CD1c-positive myeloid dendritic cell (primary cell): ENCODE data around the gene HECA.

Experiments
- DNase-seq: peaks from one replicate; pipeline ENCODE4 v3.0.0-alpha.2; 2016; ENCODE audit errors: extremely low spot score

HECA gene

DNA sequence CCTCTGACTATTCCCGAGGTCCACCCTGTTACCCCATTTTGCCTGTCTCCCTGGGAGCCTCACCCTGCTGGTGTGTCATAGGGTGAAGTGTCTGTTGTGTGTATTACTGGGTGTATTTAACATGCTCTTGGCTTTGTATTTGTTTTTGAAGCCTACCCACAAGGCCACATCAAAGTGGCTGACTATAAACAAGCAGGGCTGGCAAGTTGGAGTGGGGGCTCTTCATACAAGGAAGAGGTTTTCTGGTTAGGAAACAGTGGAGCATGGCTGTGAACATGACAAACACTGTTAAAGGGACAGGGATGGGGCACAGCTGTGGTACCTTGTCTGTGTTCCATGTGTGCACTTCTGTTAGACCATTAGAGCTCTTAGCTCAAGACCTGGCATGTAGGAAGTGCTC, 26.3 kb downstream of the HECA start:
- DNase-seq, result no peak

DNA sequence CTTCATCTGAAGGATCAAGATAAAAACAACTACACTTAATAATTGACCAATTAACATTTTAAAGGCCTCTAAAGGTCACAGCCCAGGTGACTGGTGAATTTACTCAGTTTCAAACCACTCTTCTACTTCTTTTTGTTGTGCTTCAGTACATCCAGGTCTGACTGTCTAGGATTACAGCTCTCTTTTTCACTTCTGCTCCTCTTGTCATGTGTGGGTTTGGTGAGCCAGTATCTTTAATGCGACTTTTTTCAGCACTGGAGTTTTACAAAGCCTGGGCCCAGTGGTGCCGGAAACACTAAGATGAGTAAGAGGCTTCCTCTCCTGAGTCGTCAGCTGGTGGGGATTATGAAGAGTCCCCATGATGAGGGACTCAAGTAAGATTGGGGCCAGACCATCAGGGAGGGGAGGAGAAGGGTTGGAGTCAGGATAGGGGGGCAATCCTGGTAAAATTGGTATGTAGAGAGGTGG, 27.0 kb downstream of the HECA start:
- peak; percentile 65 for DNase-seq

DNA sequence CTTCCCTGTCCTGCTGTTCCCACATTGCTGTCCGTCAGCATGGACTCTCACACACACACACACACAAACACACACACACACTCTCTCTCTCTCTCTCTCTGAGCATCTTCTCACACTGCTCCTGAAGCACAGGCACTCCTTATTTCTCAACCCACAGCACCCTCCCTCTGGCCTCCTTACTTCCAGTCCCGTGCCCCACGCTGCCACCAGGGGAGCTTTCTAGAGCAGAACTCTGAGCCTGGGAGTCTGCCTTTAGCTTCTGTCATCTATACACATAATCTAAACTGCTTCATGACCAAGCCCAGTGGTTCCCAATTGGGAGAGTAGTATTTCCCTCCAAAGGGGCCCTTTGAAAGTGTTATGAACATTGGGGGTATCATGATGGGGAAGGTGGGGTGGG, 29.1 kb downstream of the HECA start:
- DNase-seq, result no peak

DNA sequence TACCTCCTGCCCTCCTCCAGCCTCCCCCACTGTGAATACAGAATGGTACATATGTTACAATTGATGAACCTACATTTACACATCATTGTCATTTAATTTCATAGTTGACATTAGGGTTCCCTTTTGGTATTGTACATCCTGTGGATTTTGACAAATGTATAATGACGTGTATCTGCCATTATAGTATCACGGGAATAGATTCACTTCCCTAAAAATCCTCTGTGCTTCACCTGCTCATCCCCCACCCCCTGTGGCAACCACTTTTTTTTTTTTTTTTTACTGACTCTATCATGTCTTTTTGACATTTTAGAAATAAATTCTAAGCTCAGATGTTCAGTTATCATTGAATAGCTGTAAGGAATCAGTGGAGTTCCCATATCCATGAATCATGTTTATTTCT, 30.4 kb downstream of the HECA start:
- no peak for DNase-seq

DNA sequence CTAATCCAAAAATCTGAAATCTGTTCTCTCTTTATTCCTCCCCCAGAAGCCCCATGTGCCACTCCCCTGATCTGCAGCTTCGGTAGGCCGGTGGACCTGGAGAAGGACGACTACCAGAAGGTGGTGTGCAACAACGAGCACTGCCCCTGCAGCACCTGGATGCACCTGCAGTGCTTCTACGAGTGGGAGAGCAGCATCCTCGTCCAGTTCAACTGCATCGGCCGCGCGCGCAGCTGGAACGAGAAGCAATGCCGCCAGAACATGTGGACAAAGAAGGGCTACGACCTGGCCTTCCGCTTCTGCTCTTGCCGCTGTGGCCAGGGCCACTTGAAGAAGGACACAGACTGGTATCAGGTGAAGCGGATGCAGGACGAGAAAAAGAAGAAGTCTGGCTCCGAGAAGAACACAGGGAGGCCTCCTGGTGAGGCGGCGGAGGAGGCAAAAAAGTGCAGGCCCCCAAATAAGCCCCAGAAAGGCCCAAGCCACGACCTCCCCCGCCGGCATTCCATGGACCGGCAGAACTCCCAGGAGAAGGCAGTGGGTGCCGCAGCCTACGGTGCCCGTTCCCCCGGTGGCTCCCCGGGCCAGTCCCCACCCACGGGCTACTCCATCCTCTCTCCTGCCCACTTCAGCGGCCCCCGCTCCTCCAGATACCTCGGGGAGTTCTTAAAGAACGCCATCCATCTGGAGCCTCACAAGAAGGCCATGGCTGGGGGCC, 31.5 kb downstream of the HECA start:
- DNase-seq, result no peak

DNA sequence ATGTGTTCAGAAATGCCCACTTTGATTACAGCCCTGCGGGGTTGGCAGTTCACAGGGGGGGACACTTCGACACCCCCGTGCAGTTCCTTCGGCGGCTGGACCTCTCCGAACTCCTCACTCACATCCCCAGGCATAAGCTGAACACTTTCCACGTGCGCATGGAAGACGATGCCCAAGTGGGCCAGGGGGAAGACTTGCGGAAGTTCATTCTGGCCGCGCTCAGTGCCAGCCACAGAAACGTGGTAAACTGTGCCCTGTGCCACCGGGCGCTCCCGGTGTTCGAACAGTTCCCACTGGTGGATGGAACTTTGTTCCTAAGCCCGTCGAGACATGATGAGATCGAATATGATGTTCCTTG, 32.1 kb downstream of the HECA start:
- DNase-seq, result no peak

DNA sequence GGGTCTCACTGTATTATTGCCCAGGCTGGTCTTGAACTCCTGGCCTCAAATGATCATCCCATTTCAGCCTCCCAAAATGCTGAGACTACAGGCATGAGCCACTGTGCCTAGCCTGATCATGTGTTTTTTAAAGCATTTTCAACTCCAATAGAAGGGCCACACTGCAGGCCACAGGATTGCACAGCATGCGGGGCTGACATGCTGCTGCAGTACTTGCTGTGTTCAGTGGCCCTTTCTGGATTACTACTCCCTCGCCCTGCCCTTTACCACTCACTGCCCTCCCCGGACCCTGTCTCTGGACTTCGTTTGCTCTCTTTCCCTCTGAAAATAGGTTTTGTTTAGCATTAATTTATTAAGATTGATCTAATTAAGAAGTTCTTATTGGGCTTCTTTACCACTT, 37.3 kb downstream of the HECA start:
- no peak for DNase-seq

DNA sequence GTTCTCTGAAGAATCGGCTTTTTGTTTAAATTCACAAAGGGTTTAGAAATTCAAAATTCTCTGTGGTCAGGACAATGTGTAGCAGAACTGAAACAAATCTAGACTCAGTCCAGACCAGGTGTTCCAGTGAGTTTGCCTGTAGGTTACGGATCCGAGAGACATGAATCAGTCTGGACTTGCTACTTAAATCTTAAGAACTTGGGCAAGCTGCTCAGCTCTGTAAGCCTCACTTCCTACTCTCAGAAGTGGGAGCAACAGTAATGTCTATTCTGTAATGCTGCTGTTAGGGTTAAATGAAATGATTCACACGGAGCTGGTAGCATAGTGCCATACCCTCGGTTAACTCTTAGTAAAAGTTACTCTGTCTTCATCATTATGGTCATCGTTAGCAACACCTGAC, 37.7 kb downstream of the HECA start:
- no peak for DNase-seq

DNA sequence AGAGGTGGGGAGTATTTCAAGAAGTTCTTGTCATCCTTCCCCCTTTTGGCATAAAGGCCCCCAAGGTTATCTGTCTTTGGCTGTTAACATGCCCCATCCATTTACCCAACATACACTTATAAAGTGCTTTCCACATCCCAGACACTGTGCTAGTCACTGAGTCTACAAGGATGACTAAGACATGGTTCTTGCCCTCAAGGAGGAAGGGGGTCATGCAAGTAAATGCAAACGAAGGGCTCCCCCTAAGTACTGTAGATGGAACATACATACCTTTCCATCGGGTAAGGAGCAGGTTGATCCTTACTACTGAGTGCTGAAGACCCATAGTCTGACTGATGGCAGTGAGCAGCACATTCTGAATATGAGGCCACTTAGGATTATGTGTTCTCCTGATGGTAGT, 38.3 kb downstream of the HECA start:
- DNase-seq, result no peak

DNA sequence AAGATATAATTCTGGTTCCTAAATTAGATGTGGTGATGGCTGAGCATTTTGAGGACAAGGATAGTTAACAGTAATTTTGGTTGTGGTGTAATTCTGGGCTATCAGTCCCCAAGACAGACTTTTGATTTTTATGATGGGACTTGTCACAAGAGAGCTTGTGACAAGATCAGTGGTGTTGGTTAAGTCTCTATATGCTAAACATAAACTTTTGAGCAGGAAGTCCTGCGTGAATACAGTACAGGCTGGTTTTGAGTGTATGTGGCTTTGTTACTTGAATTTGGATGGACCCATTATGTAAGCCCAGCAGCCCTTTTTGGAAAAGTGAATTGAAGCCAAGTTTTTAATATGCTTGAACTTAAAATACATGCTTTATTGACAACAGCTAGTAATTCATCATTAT, 38.9 kb downstream of the HECA start:
- DNase-seq, result no peak

DNA sequence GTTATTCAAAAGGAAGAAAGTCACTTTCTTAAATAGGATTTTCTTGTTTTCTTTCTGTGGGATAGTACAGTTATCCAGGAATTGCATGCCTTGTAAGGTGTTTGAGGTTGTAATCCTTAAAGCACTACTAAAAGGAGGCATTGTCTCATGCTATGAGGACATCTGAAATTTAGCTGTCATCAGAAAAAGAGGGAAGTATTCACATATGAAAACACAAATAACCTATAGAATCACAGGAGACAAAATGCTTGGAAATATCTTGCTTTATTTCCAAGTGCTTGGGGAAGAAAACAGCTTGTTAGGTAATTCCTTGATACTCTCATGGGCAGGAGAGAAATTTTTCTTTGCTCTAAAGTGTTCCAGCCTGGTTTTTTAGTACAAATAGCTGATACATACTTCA, 40.1 kb downstream of the HECA start:
- peak; percentile 61 for DNase-seq

DNA sequence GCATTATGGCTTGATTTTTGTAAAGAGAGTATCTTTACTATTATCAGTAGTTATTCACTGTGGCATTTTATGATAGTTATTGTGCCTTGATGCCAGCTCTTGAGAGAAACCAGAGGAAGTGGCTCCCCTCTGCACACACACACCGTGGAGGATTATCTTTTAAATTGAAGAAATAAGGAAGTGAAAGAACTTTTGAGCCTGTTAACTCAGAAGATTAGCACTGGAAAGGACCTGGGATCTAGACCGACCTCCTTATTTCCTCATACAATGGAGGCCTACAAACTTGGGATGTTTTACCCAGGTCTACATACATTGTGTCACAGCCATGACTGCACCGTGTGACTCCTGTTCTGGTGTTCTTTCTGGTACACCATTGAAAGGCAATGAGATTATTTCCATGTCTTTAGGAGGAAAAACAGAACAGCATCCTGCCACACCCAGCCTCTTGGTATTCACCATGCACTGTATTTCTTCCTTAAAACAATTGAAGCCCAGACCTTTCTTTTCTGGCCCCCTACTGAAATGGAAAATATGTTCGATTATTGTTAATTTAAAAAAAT, 40.6 kb downstream of the HECA start:
- DNase-seq, result peak; percentile 70

DNA sequence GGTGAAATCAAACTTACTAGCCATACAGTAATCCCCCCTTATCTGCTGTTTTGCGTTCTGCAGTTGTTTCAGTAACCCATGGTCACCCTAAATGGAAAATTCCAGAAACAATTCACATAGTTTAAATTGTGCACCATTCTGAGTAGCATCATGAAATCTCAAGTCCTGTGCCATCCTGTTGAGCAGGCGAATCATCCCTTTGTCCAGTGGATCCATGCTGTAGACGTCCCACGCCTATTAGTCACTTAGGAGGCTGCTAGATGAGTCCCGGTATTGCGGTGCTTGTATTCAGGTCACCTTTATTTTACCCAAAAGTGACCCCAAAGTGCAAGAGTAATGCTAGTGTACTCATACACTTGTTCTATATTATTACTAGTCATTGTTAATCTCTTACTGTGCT, 46.4 kb downstream of the HECA start:
- DNase-seq, result no peak

DNA sequence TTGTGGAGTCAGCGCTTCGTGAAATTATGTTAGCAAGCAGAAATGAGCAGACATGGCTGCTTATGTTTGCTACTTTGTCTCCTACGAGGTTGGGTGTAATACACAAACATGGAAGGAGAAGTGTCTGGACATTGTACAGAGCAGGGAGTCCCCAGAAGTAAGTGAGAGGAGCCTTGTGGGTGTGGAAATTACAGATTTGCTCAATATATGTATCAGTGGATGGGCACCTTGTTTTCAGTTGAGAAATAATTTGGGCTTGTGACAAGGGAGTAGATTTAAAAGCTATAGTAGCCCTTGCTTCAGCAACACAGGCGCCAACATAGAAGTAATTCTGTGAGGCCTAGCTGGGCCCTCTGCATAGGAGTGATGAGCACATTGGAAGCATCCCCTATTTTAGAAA, 49.2 kb downstream of the HECA start:
- DNase-seq, result no peak

DNA sequence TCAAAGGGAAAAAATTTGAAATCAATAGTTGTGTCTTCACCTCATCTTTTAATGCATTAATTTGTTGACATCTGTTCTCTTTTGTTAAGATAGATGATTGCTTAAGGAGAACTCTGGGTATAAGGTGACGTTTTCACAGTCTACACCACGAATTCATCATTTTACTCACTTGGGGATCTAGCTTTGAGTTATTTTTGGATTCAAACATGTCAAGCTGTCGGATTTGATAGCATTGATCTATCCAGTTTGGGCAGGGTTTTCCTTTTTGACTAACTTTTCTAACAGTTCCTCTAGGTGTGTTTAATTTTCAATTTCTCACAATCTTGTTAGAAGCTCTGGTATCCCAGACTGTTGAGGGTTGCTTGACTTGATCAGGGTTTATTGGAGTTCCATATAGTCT, 49.6 kb downstream of the HECA start:
- DNase-seq, result no peak

DNA sequence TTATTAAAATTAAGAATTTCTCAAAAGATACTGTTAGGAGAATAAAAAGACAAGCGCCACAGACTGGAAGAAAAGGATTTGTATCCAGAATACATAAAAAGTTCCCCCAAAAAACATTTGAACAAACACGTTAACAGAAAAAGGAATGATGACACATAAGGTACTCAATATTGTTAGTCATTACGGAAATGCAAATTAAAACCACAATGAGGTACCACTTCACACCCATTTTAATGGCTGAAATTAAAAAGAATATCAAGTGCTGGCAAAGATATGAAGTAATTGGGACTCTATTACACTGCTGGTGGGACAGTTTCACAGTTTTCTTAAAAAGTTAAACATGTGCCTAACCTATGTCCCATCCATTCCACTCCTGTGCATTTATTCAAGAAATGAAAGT, 51.4 kb downstream of the HECA start:
- no peak for DNase-seq

DNA sequence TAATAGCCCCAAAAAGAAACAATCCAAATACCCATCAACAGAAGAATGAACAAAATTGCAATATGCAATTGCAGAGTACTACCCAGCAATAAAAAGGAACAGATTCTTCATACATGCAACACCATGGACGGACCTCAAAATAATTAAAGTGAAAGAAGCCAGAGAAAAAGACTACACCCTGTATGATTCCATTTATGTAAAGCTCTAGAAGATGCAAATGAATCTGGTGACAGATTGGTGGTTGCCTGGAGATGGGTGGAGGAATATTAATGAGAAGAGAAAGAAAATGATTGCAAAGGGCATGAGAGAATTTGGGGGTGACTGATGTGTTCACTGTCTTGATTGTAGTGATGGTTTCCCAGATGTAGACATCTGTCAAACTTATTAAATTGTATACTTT, 51.8 kb downstream of the HECA start:
- no peak for DNase-seq

DNA sequence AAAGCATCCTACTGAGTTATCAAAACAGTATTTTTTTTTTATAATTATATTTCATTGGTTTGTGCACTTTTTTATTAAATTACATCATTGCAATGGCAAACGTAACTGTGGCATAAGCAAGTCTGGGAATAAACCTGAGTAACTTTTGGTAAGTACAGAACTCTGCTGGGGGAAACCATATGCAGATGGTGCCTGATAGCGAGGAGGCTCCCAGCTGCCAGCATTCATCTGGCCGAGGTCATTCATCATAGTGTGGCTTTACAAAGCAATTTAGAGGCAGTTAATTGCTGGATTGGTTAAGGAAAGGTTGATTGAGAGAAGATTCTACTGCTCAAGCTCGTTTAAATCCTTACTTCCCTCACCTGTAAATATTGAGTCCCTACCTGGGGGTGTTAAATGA, 52.6 kb downstream of the HECA start:
- no peak for DNase-seq

DNA sequence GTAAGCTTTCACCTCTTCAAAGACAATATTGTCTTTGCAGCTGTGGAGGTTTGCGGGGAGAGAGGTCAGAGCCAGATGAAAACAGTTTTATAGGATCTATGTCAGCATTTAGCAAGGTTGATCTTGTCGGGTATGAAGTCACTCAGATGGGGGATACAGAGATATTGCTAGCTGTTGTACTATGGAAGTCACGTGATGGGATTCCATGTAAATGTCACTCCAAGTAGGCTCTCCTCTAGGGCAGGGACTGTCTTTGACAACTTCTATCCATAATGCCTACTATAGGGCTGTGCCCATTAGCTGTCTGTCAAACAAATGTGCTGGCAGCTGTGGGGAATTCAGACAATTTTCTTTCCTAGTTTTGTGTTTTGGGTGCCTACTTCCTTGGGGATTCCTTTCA, 54.8 kb downstream of the HECA start:
- no peak for DNase-seq

DNA sequence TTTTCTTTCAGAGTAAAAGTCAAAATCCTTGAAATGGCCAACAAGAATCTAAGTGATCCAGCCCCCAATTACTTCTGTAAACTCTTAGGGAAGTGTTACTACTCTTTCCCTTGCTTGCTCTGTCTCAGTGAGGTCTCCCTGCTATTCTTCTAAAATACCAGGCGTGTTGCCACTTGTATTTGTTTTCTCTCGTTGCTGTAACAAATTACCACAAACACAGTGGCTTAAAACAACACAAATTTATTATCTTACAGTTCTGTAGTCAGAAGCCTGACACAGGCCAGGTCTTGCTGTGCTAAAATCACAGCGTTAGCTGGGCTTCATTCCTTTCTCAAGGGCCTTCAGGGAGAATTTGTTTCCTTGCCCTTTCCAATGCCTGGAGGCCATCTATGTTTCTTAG, 59.9 kb downstream of the HECA start:
- no peak for DNase-seq

DNA sequence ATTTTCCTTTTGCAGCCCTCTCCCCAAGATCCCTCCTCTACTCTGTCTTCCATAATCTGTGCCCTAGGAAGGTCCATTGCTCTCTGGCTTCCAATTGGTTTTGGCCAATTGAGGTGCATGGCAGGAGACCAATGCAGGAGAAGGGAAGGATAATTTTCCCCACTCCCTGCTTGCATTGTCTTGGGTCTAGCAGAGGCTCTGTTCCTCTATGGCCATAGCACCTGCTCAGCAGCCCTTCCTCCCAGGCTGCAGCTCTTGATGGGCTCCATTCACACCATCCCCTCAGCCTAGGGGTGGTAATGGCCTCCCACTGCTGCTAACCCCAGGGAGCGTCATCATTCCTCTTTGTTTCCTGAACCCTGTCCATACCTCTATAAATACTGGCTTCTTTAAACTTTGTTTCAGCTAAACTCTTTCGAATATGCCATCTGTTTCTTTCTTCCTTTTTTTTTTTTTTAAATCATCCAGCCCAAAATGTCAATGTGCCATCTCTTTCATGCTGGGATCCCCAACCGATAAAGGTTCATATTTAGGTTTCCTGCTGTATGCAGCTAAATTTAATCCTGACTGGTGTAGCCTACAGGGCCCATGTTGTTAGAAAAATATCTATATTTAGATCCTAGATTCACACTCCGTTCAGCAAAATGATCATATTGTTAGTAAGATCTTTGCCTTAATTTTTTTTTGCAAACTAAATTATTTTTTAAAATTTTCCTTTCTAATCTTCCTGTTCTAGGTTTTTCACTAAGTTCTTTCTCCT, 63.8 kb downstream of the HECA start:
- no peak for DNase-seq

DNA sequence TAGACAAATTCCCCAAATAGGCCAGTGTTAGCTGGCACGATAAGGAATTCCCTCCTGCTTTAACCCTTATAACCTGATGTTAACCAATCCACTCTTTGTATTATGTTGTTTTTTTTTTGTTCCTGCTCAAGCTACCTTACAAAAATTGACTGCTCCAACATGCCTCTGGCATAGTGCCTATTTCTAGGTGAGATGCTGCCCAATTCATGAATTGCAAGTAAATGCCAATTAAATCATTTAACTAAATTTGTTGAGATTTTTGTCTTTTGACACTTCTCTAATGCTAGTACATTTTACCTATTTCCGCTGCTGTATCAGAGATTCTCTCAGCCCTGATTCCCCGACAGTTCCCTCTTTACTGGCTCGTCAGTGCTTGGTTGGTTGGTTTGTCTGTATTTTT, 66.5 kb downstream of the HECA start:
- DNase-seq, result no peak

DNA sequence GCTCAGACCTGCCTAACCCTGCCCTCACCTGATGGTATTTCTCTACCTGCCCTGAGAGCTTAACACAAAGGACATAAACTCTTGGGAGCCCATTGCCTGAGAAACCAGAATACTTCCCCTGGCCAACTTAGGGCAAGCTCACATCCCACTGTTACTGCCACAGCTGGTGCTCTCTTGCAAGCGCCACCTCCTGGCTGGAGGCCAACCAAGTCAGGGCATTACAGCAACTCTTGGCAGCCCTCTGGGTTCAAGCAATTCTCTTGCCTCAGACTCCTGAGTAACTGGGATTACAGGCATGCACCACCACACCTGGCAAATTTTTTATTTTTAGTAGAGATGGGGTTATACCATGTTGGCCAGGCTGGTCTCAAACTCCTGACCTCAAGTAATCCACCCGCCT, 70.1 kb downstream of the HECA start:
- DNase-seq, result no peak
